HCT116 (cell line): ENCODE measurements around the gene WDR89. TPM values are rescaled to one million over a fixed set of nuclear protein-coding genes. Genes with fewer than 3 reads are reported as not detected.

Experiments
- ATAC-seq: fragments of 200-7000 bp; cut with Tn5 transposase; 2 replicates; pipeline ENCODE4 v1.9.1; 2020; ENCODE audit warnings: mild to moderate bottlenecking, moderate library complexity
- BruUV-seq: library from RNA; stranded (reverse); fragments of 400-500 nt; replicated peaks from 2 replicates; lab custom pipeline; 2021; lab: Mats Ljungman, UMichigan
- CTCF ChIA-PET: fragments of 300-600 bp; sonication (Branson Sonifier 250); formaldehyde crosslinking; loops from one replicate; lab custom pipeline; 2021; ENCODE audit warnings: antibody characterized with exemption; lab: Charles Lee
- POLR2A ChIA-PET: fragments of 300-600, 350-600 bp; sonication (Branson Sonifier 250); formaldehyde crosslinking; loops from one replicate; lab custom pipeline; 2021; ENCODE audit warnings: antibody characterized with exemption; lab: Charles Lee
- RAD21 ChIA-PET, 2 experiments: fragments of 300-600 bp; sonication (Branson Sonifier 250); formaldehyde crosslinking; loops; one replicate each; lab custom pipeline; 2023; ENCODE audit warnings: low total read pairs in 2 of 2; ENCODE audit not compliant: uncharacterized antibody in 2 of 2, unreplicated experiment in 2 of 2, low non-redundant PET in 1 of 2; lab: Charles Lee
- DNase-seq: peaks from one replicate; pipeline ENCODE4 v3.0.0-alpha.2; 2010; ENCODE audit warnings: low read depth, low spot score
- H2AFZ ChIP-seq: fragments of 200-600 bp; shearing (Covaris generic), sonication (generic); 2 replicates; pipeline ENCODE4 v1.6.1; 2017; ENCODE audit warnings: low read depth, mixed run types, mixed read lengths, antibody characterized with exemption, low read length; ENCODE audit not compliant: poor library complexity, severe bottlenecking
- H3K27ac ChIP-seq: 2 replicates; pipeline ENCODE4 v1.5.1; 2012; ENCODE audit warnings: low read depth, low read length
- H3K27me3 ChIP-seq: fragments of 200-600 bp; sonication (generic); 2 replicates; pipeline ENCODE4 v1.6.1; 2016; ENCODE audit warnings: mixed run types, low read length, mixed read lengths; ENCODE audit not compliant: insufficient read depth
- H3K36me3 ChIP-seq, 2 experiments: fragments of 200-500 bp in 1 of 2; fragments of 200-600 bp in 1 of 2; sonication (Bioruptor generic) in 1 of 2; sonication (generic) in 1 of 2; 2 replicates each; pipeline versions ENCODE4 v1.5.1 to v1.6.1; 2014 to 2016; ENCODE audit warnings: low read length in 2 of 2, inconsistent platforms in 1 of 2, mixed read lengths in 1 of 2, mixed run types in 1 of 2; ENCODE audit not compliant: insufficient read depth in 2 of 2, control insufficient read depth in 1 of 2
- H3K4me1 ChIP-seq, 2 experiments: fragments of 200-600 bp in 1 of 2; sonication (generic) in 1 of 2; 2 replicates each; pipeline versions ENCODE4 v1.5.1 to v1.6.1; 2012 to 2017; ENCODE audit warnings: low read length in 2 of 2, inconsistent platforms in 1 of 2, mild to moderate bottlenecking in 1 of 2, mixed read lengths in 1 of 2, mixed run types in 1 of 2, moderate library complexity in 1 of 2; ENCODE audit not compliant: insufficient read depth in 2 of 2, control insufficient read depth in 1 of 2
- H3K4me2 ChIP-seq: fragments of 200-600 bp; sonication (generic); 2 replicates; pipeline ENCODE4 v1.6.1; 2017; ENCODE audit warnings: mixed run types, low read length, mixed read lengths
- H3K4me3 ChIP-seq, 2 experiments: fragments of 200-600 bp in 1 of 2; sonication (generic) in 1 of 2; replicated peaks in 1 of 2; 2 replicates each; pipeline ENCODE4 v1.5.1; 2011 to 2016; ENCODE audit warnings: low read length in 2 of 2, control low read depth in 1 of 2, low read depth in 1 of 2, mild to moderate bottlenecking in 1 of 2, mixed read lengths in 1 of 2, mixed run types in 1 of 2
- H3K79me2 ChIP-seq: fragments of 200-600 bp; sonication (generic); 2 replicates; pipeline ENCODE4 v1.6.1; 2017; ENCODE audit warnings: mild to moderate bottlenecking, mixed run types, low read length, moderate library complexity, mixed read lengths; ENCODE audit not compliant: insufficient read depth
- H3K9ac ChIP-seq: fragments of 200-600 bp; sonication (generic); 2 replicates; pipeline ENCODE4 v1.6.1; 2016; ENCODE audit warnings: low read length, mixed read lengths
- H3K9me2 ChIP-seq: fragments of 200-600 bp; sonication (generic), shearing (Covaris generic); 2 replicates; pipeline ENCODE4 v1.6.1; 2017; ENCODE audit warnings: mixed run types, mild to moderate bottlenecking, moderate library complexity; ENCODE audit not compliant: insufficient read depth
- H3K9me3 ChIP-seq, 2 experiments: fragments of 200-500 bp in 1 of 2; fragments of 200-600 bp in 1 of 2; sonication (Bioruptor generic) in 1 of 2; sonication (generic) in 1 of 2; 2 replicates each; pipeline ENCODE4 v1.6.1; 2014 to 2017; ENCODE audit warnings: low read length in 2 of 2, mixed read lengths in 2 of 2, inconsistent platforms in 1 of 2, low read depth in 1 of 2, mild to moderate bottlenecking in 1 of 2, mixed run types in 1 of 2, moderate library complexity in 1 of 2; ENCODE audit not compliant: control insufficient read depth in 1 of 2, insufficient read depth in 1 of 2
- H4K20me1 ChIP-seq: fragments of 200-600 bp; sonication (generic), shearing (Covaris generic); 2 replicates; pipeline ENCODE4 v1.6.1; 2017; ENCODE audit warnings: mixed run types, mild to moderate bottlenecking, moderate library complexity; ENCODE audit not compliant: insufficient read depth
- EZH2phosphoT487 ChIP-seq: fragments of 200-600 bp; IDR thresholded peaks from 2 replicates; pipeline ENCODE4 v1.6.1; 2018; ENCODE audit warnings: antibody characterized with exemption, borderline replicate concordance
- FOSL1 ChIP-seq: IDR thresholded peaks from 2 replicates; pipeline ENCODE4 v1.6.1; 2012; ENCODE audit warnings: low read depth
- POLR2AphosphoS5 ChIP-seq: IDR thresholded peaks from 2 replicates; pipeline ENCODE4 v1.6.1; 2011; ENCODE audit warnings: mild to moderate bottlenecking, low read depth, low read length, moderate library complexity
- RAD21 ChIP-seq: IDR thresholded peaks from 2 replicates; pipeline ENCODE4 v1.6.1; 2012; ENCODE audit warnings: low read depth, mild to moderate bottlenecking
- SIN3A ChIP-seq: IDR thresholded peaks from 2 replicates; pipeline ENCODE4 v1.6.1; 2012; ENCODE audit warnings: low read depth
- TCF7L2 ChIP-seq: IDR thresholded peaks from 2 replicates; pipeline ENCODE4 v1.7.0; 2011; ENCODE audit warnings: borderline replicate concordance, inconsistent platforms; ENCODE audit not compliant: insufficient read depth, insufficient read length; ENCODE audit errors: extremely low read depth
- ZFX ChIP-seq: fragments of 450-650 bp; IDR thresholded peaks from 2 replicates; pipeline ENCODE4 v1.6.1; 2017
- ZNF274 ChIP-seq: fragments of 200-500 bp; sonication (Bioruptor generic); IDR thresholded peaks from 2 replicates; pipeline ENCODE4 v1.6.1; 2014; ENCODE audit warnings: mild to moderate bottlenecking, low read depth, low read length, inconsistent platforms
- intact Hi-C: fragments of 100-400 bp; cut with micrococcal nuclease; formaldehyde crosslinking; loops from 2 replicates; pipeline ENCODE4 v1.10.0; 2022
- total RNA-seq: library from RNA; stranded (reverse); gene quantifications from one replicate; pipeline ENCODE4 v1.2.1, GENCODE V29; 2021; ENCODE audit not compliant: unreplicated experiment
- TF ChIP-seq, protein P1 (sequence below): IDR thresholded peaks from 2 replicates; pipeline ENCODE4 v1.6.1; 2012
- TF ChIP-seq, protein P2 (sequence below): IDR thresholded peaks from 2 replicates; pipeline ENCODE4 v1.6.1; 2012; ENCODE audit warnings: low read depth
- TF ChIP-seq, protein P3 (sequence below), 3 experiments: fragments of 200-600 bp in 1 of 3; sonication (generic) in 1 of 3; IDR thresholded peaks in 2 of 3; conservative IDR thresholded peaks in 1 of 3; 2 replicates each; pipeline ENCODE4 v1.5.1; 2012 to 2017; ENCODE audit warnings: low read depth in 2 of 3, low read length in 2 of 3, antibody characterized with exemption in 1 of 3, borderline replicate concordance in 1 of 3, control low read depth in 1 of 3, mild to moderate bottlenecking in 1 of 3, mixed read lengths in 1 of 3, mixed run types in 1 of 3, moderate library complexity in 1 of 3; ENCODE audit not compliant: insufficient read depth in 1 of 3
- TF ChIP-seq, protein P4 (sequence below): IDR thresholded peaks from 2 replicates; pipeline ENCODE4 v1.6.1; 2011; ENCODE audit warnings: mild to moderate bottlenecking, low read length, moderate library complexity; ENCODE audit not compliant: insufficient replicate concordance; ENCODE audit errors: extremely low read depth

The WDR89 gene
- total RNA-seq, 1 experiment from 2014 or later = 22.8 TPM

DNA sequence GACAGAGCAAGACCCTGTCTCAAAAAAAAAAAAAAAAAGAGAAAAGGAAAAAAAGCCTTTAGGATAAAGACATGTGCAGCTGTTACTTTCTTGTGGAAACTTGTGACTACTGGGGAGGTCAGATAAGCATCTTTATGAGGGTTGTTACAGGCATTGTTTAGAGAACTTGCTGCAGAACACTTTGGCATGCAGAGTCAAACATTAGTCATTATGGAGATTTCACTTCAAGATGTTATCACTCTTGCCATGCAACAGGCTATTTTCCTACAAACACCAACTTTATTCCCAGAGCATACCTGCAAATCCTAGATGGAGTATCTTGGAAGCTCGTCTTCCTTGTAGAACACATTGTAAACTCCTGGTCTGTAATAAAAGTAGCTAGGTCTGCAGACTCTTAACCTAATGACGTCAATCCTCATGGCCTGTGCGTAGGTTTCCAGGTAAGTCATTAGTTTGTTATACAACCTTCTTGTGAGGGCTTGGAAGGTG, 36.3 kb upstream of the WDR89 start:
- Histone ChIP-seq H3K9me3 (no peaks in the 10 kb centered on the region), H2AFZ (no peak overlapping the region), H3K79me2 (no peaks in the 10 kb centered on the region), H3K4me3 (no peak overlapping the region), H3K4me2 (no peak overlapping the region), H3K4me1 (peaks cover 0 to 6% of the 10 kb centered on the region in 2 experiments; a peak in 2 of 4 replicates), H4K20me1 (no peaks in the 10 kb centered on the region), H3K36me3 (no peaks in the 10 kb centered on the region), H3K9me2 (no peaks in the 10 kb centered on the region), H3K27ac (no peak overlapping the region), H3K27me3 (no peaks in the 10 kb centered on the region), H3K9ac (no peak overlapping the region)
- intact Hi-C loops = no loop called here
- no TSS peak for BruUV-seq
- POLR2A ChIA-PET = no interaction called here
- CTCF ChIA-PET = no interaction called here
- TF ChIP-seq SIN3A = no peak
- RAD21 ChIA-PET = no interaction called here
- no peak for DNase-seq
- ATAC-seq = no peak

DNA sequence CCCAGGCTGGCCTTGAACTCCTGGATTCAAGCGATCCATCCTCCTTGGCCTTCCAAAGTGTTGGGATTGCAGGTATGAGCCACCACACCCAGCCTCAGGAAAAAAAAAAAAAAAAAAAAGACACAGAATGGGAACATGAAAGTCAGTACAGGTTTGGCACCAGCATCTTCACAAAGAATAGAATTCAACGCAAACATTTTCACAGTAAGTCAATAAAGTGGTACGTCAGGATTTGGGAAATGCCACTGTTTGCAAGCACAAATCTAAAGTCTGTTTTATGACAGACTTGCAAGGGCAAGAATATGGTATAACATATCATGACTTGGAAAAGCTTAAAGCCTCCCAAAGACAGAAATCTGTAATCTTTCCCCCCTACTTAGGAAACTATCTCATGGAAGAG, 34.9 kb upstream of the WDR89 start:
- RAD21 ChIA-PET = no interaction called here
- TF ChIP-seq, protein P1, sequence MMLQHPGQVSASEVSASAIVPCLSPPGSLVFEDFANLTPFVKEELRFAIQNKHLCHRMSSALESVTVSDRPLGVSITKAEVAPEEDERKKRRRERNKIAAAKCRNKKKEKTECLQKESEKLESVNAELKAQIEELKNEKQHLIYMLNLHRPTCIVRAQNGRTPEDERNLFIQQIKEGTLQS = no peak
- TF ChIP-seq, protein P2, sequence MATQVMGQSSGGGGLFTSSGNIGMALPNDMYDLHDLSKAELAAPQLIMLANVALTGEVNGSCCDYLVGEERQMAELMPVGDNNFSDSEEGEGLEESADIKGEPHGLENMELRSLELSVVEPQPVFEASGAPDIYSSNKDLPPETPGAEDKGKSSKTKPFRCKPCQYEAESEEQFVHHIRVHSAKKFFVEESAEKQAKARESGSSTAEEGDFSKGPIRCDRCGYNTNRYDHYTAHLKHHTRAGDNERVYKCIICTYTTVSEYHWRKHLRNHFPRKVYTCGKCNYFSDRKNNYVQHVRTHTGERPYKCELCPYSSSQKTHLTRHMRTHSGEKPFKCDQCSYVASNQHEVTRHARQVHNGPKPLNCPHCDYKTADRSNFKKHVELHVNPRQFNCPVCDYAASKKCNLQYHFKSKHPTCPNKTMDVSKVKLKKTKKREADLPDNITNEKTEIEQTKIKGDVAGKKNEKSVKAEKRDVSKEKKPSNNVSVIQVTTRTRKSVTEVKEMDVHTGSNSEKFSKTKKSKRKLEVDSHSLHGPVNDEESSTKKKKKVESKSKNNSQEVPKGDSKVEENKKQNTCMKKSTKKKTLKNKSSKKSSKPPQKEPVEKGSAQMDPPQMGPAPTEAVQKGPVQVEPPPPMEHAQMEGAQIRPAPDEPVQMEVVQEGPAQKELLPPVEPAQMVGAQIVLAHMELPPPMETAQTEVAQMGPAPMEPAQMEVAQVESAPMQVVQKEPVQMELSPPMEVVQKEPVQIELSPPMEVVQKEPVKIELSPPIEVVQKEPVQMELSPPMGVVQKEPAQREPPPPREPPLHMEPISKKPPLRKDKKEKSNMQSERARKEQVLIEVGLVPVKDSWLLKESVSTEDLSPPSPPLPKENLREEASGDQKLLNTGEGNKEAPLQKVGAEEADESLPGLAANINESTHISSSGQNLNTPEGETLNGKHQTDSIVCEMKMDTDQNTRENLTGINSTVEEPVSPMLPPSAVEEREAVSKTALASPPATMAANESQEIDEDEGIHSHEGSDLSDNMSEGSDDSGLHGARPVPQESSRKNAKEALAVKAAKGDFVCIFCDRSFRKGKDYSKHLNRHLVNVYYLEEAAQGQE = no peak
- TF ChIP-seq EZH2phosphoT487 (no peak), FOSL1 (no peak), POLR2AphosphoS5 (no peak), ZNF274 (no peak), ZFX (no peak), RAD21 (no peak), TCF7L2 (no peak)
- TF ChIP-seq, protein P3, sequence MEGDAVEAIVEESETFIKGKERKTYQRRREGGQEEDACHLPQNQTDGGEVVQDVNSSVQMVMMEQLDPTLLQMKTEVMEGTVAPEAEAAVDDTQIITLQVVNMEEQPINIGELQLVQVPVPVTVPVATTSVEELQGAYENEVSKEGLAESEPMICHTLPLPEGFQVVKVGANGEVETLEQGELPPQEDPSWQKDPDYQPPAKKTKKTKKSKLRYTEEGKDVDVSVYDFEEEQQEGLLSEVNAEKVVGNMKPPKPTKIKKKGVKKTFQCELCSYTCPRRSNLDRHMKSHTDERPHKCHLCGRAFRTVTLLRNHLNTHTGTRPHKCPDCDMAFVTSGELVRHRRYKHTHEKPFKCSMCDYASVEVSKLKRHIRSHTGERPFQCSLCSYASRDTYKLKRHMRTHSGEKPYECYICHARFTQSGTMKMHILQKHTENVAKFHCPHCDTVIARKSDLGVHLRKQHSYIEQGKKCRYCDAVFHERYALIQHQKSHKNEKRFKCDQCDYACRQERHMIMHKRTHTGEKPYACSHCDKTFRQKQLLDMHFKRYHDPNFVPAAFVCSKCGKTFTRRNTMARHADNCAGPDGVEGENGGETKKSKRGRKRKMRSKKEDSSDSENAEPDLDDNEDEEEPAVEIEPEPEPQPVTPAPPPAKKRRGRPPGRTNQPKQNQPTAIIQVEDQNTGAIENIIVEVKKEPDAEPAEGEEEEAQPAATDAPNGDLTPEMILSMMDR (IDR thresholded peaks at IDR 0.05 in 2 of 3, conservative IDR thresholded peaks at IDR 0.05 in 1 of 3; ENCODE audit: borderline replicate concordance in 1 of 3, insufficient read depth in 1 of 3, low read depth in 2 of 3, low read length in 2 of 3) = no peak
- TF ChIP-seq, protein P4, sequence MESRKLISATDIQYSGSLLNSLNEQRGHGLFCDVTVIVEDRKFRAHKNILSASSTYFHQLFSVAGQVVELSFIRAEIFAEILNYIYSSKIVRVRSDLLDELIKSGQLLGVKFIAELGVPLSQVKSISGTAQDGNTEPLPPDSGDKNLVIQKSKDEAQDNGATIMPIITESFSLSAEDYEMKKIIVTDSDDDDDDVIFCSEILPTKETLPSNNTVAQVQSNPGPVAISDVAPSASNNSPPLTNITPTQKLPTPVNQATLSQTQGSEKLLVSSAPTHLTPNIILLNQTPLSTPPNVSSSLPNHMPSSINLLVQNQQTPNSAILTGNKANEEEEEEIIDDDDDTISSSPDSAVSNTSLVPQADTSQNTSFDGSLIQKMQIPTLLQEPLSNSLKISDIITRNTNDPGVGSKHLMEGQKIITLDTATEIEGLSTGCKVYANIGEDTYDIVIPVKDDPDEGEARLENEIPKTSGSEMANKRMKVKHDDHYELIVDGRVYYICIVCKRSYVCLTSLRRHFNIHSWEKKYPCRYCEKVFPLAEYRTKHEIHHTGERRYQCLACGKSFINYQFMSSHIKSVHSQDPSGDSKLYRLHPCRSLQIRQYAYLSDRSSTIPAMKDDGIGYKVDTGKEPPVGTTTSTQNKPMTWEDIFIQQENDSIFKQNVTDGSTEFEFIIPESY = no peak

More for the DNA sequence above, 34.9 kb upstream of the WDR89 start:
- H3K36me3 ChIP-seq = no peaks in the 10 kb centered on the region
- H3K4me3 ChIP-seq = no peak overlapping the region
- intact Hi-C loops = no loop called here
- no TSS peak for BruUV-seq
- H3K27me3 ChIP-seq = no peaks in the 10 kb centered on the region
- ATAC-seq (no peak), DNase-seq (no peak)
- peaks cover 0 to 6% of the 10 kb centered on the region in 2 experiments; a peak in 2 of 4 replicates for H3K4me1 ChIP-seq
- CTCF ChIA-PET = no interaction called here
- no peaks in the 10 kb centered on the region for H3K9me2 ChIP-seq
- H2AFZ ChIP-seq = no peak overlapping the region
- POLR2A ChIA-PET = no interaction called here
- H3K9me3 ChIP-seq = no peaks in the 10 kb centered on the region
- H3K4me2 ChIP-seq = no peak overlapping the region
- no peak overlapping the region for H3K9ac ChIP-seq
- H3K27ac ChIP-seq = no peak overlapping the region
- no peaks in the 10 kb centered on the region for H4K20me1 ChIP-seq
- no peaks in the 10 kb centered on the region for H3K79me2 ChIP-seq
